GM18909 (cell line): ENCODE data around the gene RTN3.
"Not testable (repeated sequence)": the region's sequence is repeated elsewhere in the genome, so short reads cannot be mapped to it uniquely, and the experiment has no call there.

ENCODE experiments used
- ATAC-seq: cut with Tn5 transposase; IDR thresholded peaks from one replicate; pipeline ENCODE4 v1.9.1; 2021; ENCODE audit warnings: mild to moderate bottlenecking; ENCODE audit not compliant: unreplicated experiment, poor library complexity

RTN3 gene, protein sequence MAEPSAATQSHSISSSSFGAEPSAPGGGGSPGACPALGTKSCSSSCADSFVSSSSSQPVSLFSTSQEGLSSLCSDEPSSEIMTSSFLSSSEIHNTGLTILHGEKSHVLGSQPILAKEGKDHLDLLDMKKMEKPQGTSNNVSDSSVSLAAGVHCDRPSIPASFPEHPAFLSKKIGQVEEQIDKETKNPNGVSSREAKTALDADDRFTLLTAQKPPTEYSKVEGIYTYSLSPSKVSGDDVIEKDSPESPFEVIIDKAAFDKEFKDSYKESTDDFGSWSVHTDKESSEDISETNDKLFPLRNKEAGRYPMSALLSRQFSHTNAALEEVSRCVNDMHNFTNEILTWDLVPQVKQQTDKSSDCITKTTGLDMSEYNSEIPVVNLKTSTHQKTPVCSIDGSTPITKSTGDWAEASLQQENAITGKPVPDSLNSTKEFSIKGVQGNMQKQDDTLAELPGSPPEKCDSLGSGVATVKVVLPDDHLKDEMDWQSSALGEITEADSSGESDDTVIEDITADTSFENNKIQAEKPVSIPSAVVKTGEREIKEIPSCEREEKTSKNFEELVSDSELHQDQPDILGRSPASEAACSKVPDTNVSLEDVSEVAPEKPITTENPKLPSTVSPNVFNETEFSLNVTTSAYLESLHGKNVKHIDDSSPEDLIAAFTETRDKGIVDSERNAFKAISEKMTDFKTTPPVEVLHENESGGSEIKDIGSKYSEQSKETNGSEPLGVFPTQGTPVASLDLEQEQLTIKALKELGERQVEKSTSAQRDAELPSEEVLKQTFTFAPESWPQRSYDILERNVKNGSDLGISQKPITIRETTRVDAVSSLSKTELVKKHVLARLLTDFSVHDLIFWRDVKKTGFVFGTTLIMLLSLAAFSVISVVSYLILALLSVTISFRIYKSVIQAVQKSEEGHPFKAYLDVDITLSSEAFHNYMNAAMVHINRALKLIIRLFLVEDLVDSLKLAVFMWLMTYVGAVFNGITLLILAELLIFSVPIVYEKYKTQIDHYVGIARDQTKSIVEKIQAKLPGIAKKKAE

DNA sequence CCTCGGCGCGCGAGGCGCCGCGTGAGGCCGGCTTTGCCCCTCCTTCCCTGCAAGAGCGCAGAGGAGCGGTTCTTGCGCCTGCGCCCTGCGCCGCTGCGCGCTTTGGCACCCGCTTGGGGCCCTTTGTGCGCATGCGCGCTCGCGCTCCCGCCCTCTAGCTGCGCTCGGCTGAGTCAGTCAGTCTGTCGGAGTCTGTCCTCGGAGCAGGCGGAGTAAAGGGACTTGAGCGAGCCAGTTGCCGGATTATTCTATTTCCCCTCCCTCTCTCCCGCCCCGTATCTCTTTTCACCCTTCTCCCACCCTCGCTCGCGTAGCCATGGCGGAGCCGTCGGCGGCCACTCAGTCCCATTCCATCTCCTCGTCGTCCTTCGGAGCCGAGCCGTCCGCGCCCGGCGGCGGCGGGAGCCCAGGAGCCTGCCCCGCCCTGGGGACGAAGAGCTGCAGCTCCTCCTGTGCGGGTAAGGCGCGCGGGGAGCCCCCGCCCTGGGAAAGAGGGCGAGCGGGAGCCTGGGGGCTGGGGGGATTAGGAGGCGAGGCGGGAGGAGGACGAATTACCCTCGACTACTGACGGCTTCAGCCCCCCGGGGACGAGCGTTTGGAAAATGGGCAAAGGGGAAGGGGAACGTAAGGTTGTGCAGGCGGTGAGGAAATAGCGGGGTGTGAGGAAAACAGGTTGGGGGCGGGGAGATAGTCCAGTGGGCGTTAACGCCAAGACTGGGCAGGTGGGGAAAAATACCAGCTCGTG, at the start of gene RTN3:
Gene RTN3 (plus strand): TSS at position 180 of the 745 bp plus-strand sequence. CDS start 137 bp downstream, at position 317.
- peak; percentile 89 for ATAC-seq

DNA sequence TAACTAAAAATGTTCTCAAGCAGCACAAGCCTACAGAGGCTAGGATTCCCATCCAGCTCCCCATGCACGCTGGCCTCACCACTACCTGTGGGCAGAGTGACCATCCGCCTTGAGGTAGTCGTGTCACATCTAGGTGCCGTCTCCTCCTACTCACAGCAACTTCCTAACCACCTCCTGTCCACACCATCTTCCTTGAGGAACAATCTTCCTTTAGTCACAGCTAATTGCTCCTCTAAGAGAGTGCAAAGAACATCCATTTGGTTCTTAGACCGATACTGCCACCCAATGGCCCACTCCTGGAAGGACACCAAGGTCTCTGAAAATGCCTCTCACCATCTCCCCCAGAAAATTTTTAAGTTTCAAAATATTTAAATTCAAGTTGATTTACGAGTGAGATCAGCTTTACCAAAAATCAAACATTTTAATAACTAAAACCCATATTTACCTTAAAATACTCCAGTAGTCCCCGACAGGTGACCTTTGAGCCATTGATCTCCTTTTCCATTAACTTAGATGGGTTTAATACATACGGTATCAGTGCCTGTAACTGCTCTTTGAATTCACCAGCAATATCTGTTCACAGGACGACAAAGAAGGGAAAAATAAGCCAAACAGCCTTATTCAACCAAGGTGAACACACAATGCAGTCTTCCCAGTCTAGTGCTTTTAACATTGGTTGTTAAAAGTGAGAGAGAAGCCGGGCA, 45.4 kb upstream of the RTN3 start:
- no peak for ATAC-seq

DNA sequence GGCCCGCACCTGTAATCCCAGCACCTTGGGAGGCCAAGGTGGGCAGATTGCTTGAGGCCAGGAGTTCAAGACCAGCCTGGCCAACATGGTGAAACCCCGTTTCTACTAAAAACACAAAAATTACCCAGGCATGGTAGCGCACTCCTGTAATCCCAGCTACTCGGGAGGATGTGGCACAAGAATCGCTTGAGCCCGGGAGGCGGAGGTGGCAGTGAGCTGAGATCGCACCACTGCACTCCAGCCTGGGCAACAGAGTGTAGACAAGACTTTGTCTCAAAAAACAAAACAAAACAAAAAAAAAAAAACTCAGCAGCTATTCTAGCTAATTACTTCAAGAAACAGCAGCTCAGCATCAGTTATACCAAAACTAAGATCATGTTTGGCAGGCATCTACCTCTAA, 42.9 kb upstream of the RTN3 start:
- not testable (repeated sequence) for ATAC-seq

DNA sequence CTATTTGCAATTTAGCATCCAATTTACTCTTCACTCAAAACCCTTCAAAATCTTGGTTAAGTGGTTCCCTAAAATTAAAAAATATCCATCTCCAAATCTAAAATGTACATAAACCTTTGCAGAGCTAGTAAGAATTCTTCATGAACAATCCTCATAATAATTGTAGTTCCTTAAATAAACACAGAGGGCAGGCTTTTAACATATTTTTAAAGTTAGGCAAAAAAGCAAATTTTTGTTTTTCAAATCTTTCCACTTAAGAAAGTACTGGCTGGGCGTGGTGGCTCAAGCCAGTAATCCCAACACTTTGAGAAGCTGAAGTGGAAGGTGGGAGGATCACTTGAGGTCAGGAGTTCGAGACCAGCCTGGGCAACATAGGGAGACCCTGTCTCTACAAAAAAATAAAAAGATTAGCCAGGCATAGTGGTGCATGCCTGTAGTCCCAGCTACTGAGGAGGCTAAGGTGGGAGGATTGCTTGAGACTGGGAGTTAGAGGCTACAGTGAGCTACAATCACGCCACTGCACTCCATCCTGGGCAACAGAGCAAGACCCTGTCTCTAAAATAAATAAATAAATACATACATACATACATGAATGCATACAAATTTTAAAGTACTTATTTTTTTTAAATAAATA, 42.0 kb upstream of the RTN3 start:
- ATAC-seq = no peak

DNA sequence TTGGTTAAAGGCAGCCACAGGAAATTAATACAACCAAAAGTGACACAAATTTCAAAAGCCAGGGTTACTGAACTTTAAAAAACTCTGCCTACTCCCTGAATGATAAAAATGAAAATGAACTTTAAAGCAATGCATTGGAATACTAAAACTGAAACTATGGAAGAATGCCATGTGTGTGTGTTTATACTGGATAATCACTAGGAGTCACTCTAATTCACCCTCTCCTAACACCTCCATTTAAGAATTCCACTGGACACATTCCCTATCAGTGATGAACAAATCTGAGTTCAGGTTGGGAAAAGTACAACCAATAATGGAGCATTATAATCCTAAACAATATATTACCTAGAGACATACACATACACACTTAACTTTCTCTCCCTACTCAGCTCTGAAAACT, 39.6 kb upstream of the RTN3 start:
- ATAC-seq = no peak

DNA sequence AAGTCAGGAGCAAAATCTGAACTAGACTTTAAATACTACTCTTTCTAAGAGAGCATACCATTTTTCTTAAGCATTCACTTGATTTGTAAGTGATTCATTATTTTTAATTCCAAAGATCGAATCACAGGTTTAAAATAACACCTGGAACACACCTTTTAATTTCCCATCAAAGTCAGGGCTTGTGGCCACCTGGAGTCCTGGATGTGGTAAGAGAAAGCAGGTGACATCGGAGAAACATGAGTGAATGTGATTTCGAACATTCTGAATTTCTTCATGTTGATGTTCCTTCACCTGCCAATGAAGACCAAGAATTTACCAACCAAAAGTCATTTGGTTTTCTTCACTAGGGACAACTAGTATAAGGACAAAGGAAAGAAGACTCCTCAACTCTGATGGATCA, 38.1 kb upstream of the RTN3 start:
- ATAC-seq = no peak

DNA sequence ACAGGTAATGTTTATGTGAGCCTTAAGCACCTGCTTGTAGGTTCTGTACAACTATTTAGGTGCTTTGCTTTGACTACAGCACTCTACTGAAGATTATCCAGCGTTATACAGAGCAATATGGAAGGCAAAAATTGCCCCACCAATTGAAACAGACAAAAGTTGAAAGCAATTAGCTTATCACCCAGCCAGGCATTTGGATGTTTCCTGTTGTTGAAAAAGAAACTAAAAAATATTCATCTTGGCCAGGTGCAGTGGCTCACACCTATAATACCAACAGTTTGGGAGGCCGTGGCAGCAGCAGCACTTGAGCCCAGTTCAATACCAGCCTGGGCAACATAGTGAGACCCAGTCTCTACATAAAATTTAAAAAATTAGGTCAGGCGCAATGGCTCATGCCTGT, 28.6 kb upstream of the RTN3 start:
- no peak for ATAC-seq

DNA sequence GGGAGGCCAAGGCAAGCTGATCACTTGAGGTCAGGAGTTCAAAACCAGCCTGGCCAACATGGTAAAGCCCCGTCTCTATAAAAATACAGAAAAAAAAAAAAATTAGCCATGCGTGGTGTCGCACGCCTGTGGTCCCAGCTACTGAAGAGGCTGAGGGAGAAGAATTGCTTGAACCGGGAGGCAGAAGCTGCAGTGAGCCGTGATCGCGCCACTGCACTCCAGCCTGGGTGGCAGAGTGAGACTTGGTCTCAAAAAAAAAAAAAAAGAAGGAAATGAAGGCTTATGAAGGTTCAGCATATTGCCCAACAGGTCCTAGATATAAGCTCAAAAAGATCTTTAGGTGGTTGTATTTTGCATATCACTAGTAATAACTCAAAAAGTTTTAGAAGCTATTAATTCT, 20.3 kb upstream of the RTN3 start:
- no peak for ATAC-seq

DNA sequence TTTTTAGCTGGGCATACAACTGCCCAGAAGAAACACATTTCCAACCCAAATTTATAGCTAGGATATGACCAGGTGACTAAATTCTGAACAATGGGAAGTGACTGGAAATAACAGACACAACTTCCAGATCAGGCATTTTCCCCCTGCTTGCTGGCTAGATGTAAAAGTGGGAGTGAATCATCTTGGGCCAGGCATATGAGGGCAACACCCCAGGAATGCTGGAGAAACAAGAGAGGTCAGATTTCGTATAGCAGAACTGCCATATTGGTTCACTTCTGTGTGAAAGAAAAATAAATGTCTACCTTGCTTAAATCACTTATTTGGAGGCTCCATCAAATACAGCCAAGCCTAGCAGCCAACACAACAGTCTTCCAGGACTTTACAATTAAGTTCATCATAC, 17.5 kb upstream of the RTN3 start:
- no peak for ATAC-seq

DNA sequence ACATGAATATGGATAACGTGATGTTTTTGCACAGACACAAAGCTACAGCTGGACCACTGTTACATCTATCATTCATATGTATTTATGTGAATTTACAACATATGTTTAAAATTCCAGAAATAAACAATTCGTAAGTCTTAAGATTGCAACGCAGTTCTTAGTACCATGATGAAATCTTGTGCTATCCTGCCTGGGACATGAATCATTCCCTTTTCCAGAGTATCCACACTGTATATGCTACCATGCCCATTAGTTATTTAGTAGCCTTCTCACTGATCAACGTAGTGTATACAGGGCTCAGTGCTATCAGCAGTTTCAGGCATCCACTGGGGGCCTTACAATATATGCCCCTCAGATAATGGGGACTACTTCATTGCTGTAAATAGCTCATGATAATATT, 14.4 kb upstream of the RTN3 start:
- no peak for ATAC-seq

DNA sequence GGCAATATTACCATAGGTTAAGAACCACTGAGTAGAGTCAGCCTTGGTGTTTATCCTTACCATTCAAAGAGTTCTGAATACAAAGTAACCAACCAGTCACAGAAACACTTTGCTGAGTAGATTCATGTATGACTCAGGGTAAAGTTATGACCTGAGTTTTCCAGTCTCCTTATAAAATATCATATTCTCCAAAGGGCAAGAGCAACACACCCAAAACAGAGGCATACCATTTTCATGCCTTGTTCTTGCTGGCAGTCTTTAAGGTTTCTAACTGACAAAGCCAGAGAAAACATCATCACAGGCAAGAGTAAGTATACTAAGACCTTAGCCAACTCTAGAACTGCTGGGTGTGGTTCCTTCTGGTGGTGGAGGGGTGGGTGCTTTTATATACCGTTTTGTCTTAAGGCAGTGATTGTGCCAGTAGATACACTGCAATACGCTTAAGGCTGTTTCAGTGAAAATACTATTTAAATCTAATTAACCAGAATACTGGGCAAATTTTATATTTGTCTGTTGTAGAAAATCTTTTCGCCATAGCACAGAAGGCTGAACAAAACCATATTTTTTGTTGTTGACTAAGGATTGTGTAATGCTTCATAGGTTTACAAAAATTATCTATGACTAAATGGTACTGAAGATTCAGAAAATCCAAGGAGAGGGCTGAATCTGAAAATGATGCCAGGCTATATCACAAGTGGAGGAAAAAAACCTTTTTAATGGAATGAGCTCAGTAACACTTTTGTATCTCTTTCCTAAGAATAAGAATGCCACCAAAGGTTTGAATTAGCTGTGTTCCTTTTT, 13.1 kb upstream of the RTN3 start:
- ATAC-seq = no peak

DNA sequence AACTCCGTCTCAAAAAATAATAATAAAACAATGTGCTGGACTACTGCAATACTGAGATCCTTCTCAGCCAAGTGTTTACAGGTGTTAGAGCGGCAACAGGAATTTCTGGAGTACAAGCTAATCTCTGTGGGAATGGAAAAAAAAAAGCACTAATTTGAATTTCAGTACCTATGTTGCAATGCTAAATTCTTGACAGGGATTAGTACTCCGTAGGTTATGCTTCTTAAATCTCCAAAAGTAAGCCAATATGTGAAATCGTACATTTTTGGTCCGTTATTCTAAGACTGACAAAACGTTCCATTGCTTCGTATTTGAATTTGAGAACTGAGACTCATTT, 11.2 kb upstream of the RTN3 start:
- no peak for ATAC-seq

DNA sequence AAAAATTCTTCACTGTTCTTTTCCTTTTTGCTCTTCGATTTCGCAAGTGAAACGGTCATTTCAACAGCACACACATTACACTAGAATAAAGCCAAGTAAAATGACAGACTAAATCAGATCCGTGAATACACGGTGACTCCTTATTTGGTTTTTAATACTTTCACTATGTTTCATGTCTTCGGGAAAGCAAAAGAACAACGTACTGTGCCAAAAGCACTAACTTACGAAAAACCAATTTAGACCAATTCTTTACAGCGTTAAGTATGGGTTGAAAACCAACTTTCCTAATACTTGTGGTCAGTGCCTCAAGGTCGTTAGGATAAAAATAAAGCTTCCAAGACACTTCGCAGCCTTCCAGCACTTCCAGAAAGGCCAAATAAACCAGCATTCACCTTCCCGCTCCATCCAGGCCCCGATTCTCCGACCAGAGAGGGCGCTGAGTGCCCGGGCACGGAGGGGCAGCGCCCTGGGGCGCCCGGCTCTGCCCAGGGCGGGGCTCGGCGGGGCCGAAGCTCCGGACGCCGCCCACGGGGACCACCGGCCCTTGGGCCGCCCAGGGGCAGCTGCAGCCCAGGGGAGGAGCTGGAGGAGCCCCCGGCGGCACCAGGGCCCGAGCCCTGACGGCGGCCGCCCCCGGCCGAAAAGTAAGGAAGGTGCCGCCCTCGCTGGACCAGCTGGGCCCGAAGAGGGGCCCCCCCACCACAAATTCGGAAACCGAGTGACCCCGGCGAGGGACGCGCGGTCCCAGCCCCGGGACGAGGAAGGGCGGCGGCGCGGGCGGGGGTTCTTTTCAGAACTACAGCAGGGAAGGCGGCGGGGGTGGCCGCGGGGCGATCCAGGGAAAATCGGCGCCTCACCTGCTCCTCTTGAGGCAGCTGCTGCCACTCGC, 10.6 kb upstream of the RTN3 start:
- ATAC-seq = peak; percentile 39

DNA sequence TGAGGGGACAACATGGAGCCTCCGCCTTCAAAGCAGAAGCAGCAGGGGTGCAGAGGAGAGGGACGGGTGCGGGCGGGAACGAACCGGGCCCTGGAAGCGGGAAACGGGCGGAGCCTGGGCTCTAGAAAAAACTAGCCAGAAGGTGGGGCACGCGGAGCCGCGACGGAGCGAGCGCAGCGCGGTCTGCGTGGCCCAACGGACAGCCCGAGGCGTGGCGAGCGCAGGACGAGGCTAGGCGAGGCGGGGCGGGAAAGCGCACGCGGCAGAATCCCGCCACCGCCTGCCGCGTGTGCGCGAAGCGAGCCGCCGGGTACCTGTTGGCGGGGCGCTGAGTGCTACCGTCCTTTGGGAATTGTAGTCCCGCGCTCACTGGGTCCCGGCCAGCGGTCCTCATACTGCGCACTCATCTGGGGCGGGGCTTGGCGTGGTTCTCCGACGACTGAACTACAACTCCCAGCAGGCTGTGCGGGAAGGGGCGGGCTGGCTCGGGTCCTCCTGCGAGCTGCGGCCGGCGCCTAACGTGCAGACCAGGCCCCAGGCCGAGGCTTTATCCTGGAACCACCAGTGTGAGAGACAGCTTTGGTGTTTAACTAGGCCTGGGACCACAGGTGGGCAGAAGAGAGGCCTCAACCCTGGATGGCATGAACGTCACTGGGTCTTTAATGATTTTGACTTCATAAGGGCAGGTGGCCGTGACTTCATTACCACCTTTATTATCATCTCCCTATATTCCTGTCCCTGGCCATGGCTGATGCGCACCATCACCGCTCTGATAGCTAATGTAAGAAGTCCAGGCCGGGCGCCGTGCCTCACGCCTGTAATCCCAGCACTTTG, 9.8 kb upstream of the RTN3 start, which contains the start of gene ATL3:
Gene ATL3 (minus strand): TSS at position 55 of the 834 bp plus-strand sequence. CDS start 41 bp downstream, at position 14.
- peak; percentile 91 for ATAC-seq

DNA sequence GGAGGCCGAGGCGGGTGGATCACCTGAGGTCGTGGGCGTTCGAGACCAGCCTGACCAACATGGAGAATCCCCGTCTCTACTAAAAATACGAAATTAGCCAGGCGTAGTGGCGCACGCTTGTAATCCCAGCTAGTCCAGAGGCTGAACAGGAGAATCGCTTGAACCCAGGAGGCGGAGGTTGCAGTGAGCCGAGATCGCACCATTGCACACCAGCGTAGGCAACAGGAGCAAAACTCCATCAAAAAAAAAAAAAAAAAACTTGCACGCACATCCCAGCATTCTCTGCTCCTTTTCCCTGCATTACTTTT, 9.2 kb upstream of the RTN3 start:
- ATAC-seq = no peak

DNA sequence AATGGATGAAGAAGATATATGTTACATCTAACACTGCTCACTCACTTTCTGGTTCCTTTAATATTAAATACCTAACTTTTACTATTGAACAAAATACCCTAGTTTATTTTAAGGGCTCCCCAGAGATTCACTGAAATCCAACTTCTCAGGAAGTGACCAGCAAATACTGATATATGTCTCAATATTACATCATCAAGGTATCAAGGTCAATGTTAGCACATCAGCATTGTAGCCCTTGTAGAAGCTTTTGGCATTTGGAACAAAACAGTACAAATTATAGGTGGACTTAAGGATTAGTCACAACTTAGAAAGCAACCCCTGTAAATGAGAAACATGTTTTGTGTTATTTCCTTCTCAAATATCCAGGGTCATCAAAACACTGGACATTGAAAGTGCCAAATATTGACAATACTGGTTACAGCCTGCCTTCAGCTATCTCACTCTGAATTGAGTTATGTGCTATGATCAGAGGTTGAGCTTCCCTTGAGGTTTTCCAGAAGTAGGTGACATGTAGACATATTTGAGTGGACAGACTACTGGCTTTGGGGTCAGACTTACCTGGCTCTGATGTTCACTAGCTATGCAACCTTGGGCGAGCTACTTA, 8.3 kb upstream of the RTN3 start:
- ATAC-seq = no peak

DNA sequence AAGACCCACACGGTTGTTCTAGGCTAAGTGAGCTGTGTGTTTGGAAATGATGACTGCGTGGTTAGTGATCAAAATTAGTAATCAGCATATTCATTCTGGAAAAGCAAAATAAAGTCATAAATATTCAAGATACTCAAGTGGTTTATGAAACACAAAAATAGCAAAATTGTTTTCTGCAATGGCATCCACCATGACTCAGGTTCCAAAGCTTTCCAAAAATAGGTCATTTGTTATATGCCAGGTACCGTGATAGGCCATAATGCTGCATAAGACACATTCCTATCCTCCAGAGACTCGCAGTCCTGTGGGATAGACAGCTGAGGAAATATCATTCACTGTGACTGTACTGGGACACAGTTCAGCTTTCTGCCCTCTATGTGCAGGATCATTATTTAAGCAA, 7.7 kb upstream of the RTN3 start:
- no peak for ATAC-seq
